ENCODE measurements around the gene TIMMDC1. TPM values are rescaled to one million over a fixed set of nuclear protein-coding genes. Genes with fewer than 3 reads are reported as not detected.

TIMMDC1 gene
- total RNA-seq, 1 experiment from 2014 or later = 121 TPM

DNA sequence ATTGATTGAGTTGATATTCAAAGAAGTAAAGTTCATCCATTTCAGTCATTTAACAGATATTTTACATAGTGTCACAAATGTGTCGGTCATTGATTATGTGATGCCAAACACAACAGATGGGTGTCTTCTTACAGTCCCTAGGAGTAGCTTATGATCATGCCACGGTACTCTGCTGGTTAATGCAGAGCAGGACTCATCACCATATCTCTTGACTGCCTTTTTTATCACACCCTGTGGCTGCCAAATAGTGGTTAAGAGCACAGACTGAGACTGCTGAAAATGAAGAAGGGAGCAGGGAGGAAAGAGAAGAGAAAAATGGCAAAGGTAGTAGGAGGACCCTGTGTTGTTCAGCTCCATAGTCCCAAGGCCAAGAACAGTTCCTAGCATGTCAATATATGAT lies 12.8 kb upstream of the TIMMDC1 start:
- Histone ChIP-seq H3K27ac (ENCODE audit: low read depth, low read length) (no peak overlapping the region), H3K4me3 (replicated peaks in 1 of 2; ENCODE audit: low read depth in 1 of 2, low read length in 2 of 2) (no peak overlapping the region), H3K9me3 (ENCODE audit: control insufficient read depth in 1 of 2, insufficient read depth in 1 of 2, low read depth in 1 of 2, low read length in 2 of 2) (no peaks in the 10 kb centered on the region), H3K4me2 (ENCODE audit: low read length) (no peak overlapping the region), H3K4me1 (ENCODE audit: control insufficient read depth in 1 of 2, insufficient read depth in 2 of 2, low read length in 2 of 2) (no peaks in the 10 kb centered on the region), H2AFZ (ENCODE audit: low read depth, low read length, poor library complexity, severe bottlenecking) (no peak overlapping the region), H4K20me1 (ENCODE audit: insufficient read depth) (no peaks in the 10 kb centered on the region), H3K9ac (ENCODE audit: low read length) (no peak overlapping the region), H3K9me2 (ENCODE audit: insufficient read depth) (no peaks in the 10 kb centered on the region), H3K27me3 (ENCODE audit: insufficient read depth, low read length) (no peaks in the 10 kb centered on the region), H3K36me3 (ENCODE audit: control insufficient read depth in 1 of 2, insufficient read depth in 2 of 2, low read length in 2 of 2) (peaks cover 6 to 9% of the 10 kb centered on the region in 2 experiments; a peak in 2 of 4 replicates), H3K79me2 (ENCODE audit: insufficient read depth, low read length) (no peaks in the 10 kb centered on the region)
- ChIA-PET CTCF (no interaction called here), RAD21 (ENCODE audit: low non-redundant PET in 1 of 2, low total read pairs in 2 of 2, uncharacterized antibody in 2 of 2, unreplicated experiment in 2 of 2) (no interaction called here), POLR2A (no interaction called here)
- TF ChIP-seq, protein P1, sequence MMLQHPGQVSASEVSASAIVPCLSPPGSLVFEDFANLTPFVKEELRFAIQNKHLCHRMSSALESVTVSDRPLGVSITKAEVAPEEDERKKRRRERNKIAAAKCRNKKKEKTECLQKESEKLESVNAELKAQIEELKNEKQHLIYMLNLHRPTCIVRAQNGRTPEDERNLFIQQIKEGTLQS (IDR thresholded peaks at IDR 0.05) = no peak
- no peak for TF ChIP-seq SRF (IDR thresholded peaks at IDR 0.05; ENCODE audit: low read depth)
- TF ChIP-seq, protein P2, sequence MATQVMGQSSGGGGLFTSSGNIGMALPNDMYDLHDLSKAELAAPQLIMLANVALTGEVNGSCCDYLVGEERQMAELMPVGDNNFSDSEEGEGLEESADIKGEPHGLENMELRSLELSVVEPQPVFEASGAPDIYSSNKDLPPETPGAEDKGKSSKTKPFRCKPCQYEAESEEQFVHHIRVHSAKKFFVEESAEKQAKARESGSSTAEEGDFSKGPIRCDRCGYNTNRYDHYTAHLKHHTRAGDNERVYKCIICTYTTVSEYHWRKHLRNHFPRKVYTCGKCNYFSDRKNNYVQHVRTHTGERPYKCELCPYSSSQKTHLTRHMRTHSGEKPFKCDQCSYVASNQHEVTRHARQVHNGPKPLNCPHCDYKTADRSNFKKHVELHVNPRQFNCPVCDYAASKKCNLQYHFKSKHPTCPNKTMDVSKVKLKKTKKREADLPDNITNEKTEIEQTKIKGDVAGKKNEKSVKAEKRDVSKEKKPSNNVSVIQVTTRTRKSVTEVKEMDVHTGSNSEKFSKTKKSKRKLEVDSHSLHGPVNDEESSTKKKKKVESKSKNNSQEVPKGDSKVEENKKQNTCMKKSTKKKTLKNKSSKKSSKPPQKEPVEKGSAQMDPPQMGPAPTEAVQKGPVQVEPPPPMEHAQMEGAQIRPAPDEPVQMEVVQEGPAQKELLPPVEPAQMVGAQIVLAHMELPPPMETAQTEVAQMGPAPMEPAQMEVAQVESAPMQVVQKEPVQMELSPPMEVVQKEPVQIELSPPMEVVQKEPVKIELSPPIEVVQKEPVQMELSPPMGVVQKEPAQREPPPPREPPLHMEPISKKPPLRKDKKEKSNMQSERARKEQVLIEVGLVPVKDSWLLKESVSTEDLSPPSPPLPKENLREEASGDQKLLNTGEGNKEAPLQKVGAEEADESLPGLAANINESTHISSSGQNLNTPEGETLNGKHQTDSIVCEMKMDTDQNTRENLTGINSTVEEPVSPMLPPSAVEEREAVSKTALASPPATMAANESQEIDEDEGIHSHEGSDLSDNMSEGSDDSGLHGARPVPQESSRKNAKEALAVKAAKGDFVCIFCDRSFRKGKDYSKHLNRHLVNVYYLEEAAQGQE (IDR thresholded peaks at IDR 0.05; ENCODE audit: low read depth) = no peak
- TF ChIP-seq POLR2AphosphoS5 (IDR thresholded peaks at IDR 0.05; ENCODE audit: low read depth, low read length) = no peak
- TF ChIP-seq, protein P3, sequence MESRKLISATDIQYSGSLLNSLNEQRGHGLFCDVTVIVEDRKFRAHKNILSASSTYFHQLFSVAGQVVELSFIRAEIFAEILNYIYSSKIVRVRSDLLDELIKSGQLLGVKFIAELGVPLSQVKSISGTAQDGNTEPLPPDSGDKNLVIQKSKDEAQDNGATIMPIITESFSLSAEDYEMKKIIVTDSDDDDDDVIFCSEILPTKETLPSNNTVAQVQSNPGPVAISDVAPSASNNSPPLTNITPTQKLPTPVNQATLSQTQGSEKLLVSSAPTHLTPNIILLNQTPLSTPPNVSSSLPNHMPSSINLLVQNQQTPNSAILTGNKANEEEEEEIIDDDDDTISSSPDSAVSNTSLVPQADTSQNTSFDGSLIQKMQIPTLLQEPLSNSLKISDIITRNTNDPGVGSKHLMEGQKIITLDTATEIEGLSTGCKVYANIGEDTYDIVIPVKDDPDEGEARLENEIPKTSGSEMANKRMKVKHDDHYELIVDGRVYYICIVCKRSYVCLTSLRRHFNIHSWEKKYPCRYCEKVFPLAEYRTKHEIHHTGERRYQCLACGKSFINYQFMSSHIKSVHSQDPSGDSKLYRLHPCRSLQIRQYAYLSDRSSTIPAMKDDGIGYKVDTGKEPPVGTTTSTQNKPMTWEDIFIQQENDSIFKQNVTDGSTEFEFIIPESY (IDR thresholded peaks at IDR 0.05; ENCODE audit: extremely low read depth, insufficient replicate concordance, low read length) = no peak
- TF ChIP-seq EZH2 (IDR thresholded peaks at IDR 0.05) = no peak
- no peak for TF ChIP-seq JUND (IDR thresholded peaks at IDR 0.05)
- no peak for TF ChIP-seq CEBPB (IDR thresholded peaks at IDR 0.05; ENCODE audit: low read depth)
- no peak for TF ChIP-seq TCF7L2 (IDR thresholded peaks at IDR 0.05; ENCODE audit: borderline replicate concordance, extremely low read depth, insufficient read depth, insufficient read length)
- TF ChIP-seq YY1 (IDR thresholded peaks at IDR 0.05; ENCODE audit: extremely low read depth, insufficient replicate concordance, low read depth, low read length) = no peak
- BruUV-seq (replicated peaks) = no TSS peak
- DNase-seq (ENCODE audit: low read depth, low spot score) (no peak), ATAC-seq (no peak)
- intact Hi-C loops (cut with micrococcal nuclease) = no loop called here
